PFSK-1 (cell line): ENCODE data around the gene IGFN1.

Experiments used
- FOXP2 ChIP-seq: optimal IDR thresholded peaks from 2 replicates; pipeline ENCODE3; 2011; ENCODE audit warnings: borderline replicate concordance, control low read depth, inconsistent platforms; ENCODE audit not compliant: insufficient read depth; ENCODE audit errors: extremely low read length, extremely low read depth
- POLR2AphosphoS5 ChIP-seq: IDR thresholded peaks from 2 replicates; pipeline ENCODE4 v1.6.1; 2012; ENCODE audit warnings: low read depth, mild to moderate bottlenecking, control low read depth, low read length, moderate library complexity
- SIN3A ChIP-seq: IDR thresholded peaks from 2 replicates; pipeline ENCODE4 v1.6.1; 2012; ENCODE audit warnings: mild to moderate bottlenecking, low read length, moderate library complexity, borderline replicate concordance; ENCODE audit not compliant: insufficient read depth

DNA sequence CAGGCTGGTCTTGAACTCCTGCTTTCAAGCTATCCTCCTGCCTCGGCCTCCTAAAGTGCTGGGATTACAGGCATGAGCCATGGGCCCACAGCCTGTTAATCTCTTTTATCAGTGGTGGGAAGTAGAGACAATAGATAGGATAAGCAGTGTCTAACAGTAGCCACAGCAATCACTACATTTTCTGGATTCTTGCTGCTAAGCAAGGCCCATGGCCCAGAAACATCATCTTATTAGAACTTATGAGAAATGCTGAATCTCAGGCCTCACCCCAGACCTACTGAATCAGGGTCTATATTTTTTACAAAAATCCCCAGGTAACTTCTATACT is 29.7 kb downstream of the IGFN1 start:
- TF ChIP-seq SIN3A = no peak
- no peak for TF ChIP-seq POLR2AphosphoS5
- no peak for TF ChIP-seq FOXP2
